ENCODE data around the gene SPPL2B. TPM values are rescaled to one million over a fixed set of nuclear protein-coding genes. Genes with fewer than 3 reads are reported as not detected.

SPPL2B gene, protein sequence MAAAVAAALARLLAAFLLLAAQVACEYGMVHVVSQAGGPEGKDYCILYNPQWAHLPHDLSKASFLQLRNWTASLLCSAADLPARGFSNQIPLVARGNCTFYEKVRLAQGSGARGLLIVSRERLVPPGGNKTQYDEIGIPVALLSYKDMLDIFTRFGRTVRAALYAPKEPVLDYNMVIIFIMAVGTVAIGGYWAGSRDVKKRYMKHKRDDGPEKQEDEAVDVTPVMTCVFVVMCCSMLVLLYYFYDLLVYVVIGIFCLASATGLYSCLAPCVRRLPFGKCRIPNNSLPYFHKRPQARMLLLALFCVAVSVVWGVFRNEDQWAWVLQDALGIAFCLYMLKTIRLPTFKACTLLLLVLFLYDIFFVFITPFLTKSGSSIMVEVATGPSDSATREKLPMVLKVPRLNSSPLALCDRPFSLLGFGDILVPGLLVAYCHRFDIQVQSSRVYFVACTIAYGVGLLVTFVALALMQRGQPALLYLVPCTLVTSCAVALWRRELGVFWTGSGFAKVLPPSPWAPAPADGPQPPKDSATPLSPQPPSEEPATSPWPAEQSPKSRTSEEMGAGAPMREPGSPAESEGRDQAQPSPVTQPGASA
- 12.0 and 50.8 TPM in 2 replicates for total RNA-seq

DNA sequence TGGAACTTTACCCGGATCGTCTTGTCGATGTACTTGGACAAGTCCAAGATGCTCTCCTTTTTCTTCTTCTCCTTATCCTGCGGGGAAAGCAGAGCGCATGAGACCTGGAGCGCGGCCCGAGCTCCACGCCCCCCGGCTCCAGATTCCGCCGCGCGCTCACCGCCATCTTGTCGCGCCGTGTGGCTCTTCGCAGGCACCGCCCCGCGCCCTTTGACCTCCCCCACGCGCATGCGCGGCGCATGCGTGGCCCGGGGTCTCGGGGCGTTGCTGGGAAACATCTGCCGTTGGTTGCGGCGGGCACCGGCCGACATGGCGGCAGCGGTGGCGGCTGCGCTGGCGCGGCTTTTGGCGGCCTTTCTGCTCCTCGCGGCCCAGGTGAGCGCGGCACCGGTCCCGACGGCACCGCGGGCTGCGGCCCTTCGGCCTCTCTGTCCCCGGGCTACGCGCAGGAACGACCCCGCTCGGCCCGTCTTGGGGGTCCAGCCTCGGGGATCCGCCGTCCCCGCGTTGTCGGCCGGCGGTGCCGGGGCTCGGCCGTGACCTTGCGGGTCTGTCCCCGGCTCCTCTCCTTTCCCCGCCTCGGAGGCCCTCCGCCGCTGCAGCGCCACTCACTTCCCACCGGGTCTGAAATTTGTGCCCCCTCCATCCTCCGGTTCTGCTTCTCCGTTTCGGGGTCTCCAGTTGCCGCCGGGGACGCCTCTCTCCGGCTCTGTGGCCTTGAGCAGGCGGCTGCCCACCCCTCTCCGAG lies at the start of gene SPPL2B, which contains the start of gene LSM7:
SPPL2B (plus strand) TSS at position 284 of the 748 bp plus-strand sequence; CDS start at position 310, 26 bp downstream.
LSM7 (minus strand) TSS at position 186 of the 748 bp plus-strand sequence; CDS start at position 166, 20 bp downstream.

DNA sequence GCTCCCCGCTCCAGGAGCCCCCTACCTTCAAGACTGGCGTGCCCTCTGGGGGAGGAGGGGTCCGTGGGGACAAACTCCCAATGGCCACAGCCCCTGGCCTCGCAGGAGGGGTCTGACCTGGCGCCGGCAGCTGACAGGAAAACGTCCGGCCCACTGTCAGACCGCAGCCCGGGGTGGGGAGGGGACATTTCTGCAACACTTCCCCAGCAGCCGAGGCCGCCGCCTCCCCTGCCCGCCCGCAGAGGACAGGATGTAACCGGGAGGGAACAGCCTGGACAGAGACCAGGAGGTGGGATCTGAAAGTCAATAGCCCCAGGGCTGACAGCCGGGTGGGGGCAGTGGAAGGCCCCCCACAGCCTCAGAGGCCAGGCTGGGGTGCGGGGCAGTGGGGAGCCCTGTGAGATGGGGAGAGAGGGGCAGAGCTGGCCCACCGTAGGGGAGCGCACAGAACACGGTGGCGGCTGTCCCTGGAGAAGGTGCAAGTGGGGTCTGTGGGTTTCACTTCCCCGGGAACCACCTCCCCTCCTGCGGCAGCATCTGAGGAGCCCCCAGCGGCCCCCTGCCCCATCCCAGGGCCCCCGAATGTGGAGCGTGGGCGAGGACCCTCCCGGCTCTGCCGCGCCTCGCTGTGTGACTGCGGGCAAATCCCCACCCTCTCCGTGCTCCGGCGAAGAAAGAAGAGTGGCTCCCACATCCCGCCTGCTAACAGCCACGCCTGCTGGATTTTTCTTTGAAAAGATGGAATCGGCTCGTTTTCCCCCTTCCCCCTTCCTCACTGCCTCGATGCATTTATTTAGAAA lies 46.2 kb upstream of the SPPL2B start, which contains the start of gene PEAK3:
PEAK3 (minus strand) TSS at position 114 of the 800 bp plus-strand sequence. CDS start 1,244 bp downstream, outside the sequence.

DNA sequence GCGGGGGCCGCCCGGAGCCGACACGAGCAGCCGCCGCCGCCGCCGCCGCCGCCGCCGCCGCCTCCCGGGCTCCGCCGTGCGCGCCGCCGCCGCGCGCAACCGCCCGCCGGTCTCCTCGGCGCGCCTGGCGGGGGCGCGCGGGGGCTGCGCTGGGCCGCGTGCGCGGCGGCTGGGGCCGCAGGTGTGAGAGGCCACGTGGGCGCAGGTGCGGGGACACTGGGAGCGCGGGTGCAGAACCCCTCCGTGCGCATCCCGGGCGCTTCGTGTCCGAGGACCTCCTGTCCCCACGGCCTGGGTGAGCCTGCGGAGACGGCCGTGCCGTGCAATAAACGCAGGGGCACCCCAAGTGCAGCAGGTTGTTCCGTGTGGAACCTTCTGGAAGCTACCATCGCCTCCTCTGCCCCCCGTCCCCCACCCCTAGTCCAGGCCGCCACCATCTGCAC lies 20.3 kb upstream of the SPPL2B start, which contains the start of gene LINGO3:
LINGO3 (minus strand) TSS at position 41 of the 443 bp plus-strand sequence. CDS start 16,378 bp downstream, outside the sequence.

DNA sequence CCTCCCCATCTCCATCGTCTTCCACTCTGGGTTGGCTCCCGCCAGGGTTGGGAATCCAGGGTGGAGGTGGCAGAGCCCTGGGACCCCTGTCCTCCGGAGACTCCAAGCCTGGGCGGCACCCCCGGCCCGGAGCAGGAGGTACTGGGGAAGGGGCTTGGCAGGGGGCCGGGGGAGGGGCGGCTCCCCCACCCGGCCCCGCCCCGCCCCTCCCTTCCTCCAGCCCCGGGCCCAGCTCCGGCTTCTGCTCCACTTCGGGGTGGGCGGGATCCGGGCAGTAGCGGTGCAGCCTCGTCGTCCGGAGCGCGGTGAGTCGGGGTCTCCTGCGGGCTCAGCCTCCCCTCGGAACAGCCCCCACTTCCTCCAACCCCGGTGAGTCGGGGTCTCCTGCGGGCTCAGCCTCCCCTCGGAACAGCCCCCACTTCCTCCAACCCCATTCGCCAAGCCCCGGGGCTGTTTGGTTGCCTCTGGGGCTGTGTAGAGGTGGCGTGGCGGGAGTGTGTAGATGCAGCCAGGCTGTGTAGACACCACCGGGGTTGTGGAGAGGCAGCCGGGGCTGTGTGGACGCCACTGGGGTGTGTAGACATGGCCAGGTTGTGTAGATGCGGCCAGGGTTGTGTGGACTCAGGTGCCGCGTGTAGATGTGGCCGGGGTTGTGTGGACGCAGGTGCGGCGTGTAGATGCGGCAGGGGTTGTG lies 31.7 kb downstream of the SPPL2B start, which contains the start of gene TMPRSS9:
TMPRSS9 (plus strand) TSS at position 274 of the 694 bp plus-strand sequence. CDS start 29,521 bp downstream, outside the sequence.

Other genes with a start within 250 kb of the SPPL2B start
- gene MOB3A, start 232.4 kb upstream of the SPPL2B start, total RNA-seq = 17.2 and 35.2 TPM in 2 replicates
- 0.76 and 0.81 TPM in 2 replicates for gene IZUMO4, start 231.8 kb upstream of the SPPL2B start, total RNA-seq
- 71.7 and 146 TPM in 2 replicates for gene AP3D1, start 177.1 kb upstream of the SPPL2B start, total RNA-seq
- 4.2 and 7.4 TPM in 2 replicates for gene DOT1L, start 164.8 kb upstream of the SPPL2B start, total RNA-seq
- gene PLEKHJ1, start 92.4 kb upstream of the SPPL2B start, total RNA-seq = 47.3 and 75.1 TPM in 2 replicates
- gene SF3A2, start 91.9 kb upstream of the SPPL2B start, total RNA-seq = 37.7 and 92.1 TPM in 2 replicates
- gene AMH, start 79.4 kb upstream of the SPPL2B start, total RNA-seq = 0.49 and 2.3 TPM in 2 replicates
- gene JSRP1, start 72.3 kb upstream of the SPPL2B start, total RNA-seq = not detected in 2 replicates
- gene PEAK3, start 46.5 kb upstream of the SPPL2B start, total RNA-seq = 0.25 TPM in 1 of 2 replicates, not detected in the other
- not detected in 2 replicates for gene LINGO3, start 20.5 kb upstream of the SPPL2B start, total RNA-seq
- 82.6 and 95.7 TPM in 2 replicates for gene LSM7, start 98 bp upstream of the SPPL2B start, total RNA-seq
- gene TMPRSS9, start 31.6 kb downstream of the SPPL2B start, total RNA-seq = 0.06 TPM in 1 of 2 replicates, not detected in the other
- 40.0 and 40.2 TPM in 2 replicates for gene TIMM13, start 98.9 kb downstream of the SPPL2B start, total RNA-seq
- gene LMNB2, start 128.3 kb downstream of the SPPL2B start, total RNA-seq = 102 and 109 TPM in 2 replicates
- 32.2 and 192 TPM in 2 replicates for gene GADD45B, start 147.4 kb downstream of the SPPL2B start, total RNA-seq